K562 (cell line): ENCODE data around the gene TCF3. TPM values are rescaled to one million over a fixed set of nuclear protein-coding genes. Genes with fewer than 3 reads are reported as not detected.

Source experiments
- ATAC-seq: fragments of 200-7000 bp; cut with Tn5 transposase; 3 replicates; pipeline ENCODE4 v1.9.1; 2020; ENCODE audit warnings: moderate library complexity
- BruUV-seq: library from RNA; stranded (reverse); fragments of 400-500 nt; replicated peaks from 2 replicates; lab custom pipeline; 2021; lab: Mats Ljungman, UMichigan
- CTCF ChIA-PET: fragments of 300-600 bp; formaldehyde crosslinking; extraction: SDS; loops from one replicate; lab custom pipeline; 2021; ENCODE audit warnings: low intra/inter-chr PET ratio; lab: Yijun Ruan, JAX
- POLR2A ChIA-PET: fragments of 300-600, 350-650 bp; sonication (Branson Sonifier 250); formaldehyde crosslinking; extraction: SDS; loops from one replicate; lab custom pipeline; 2021; ENCODE audit warnings: antibody characterized with exemption, inconsistent platforms; lab: Yijun Ruan, JAX
- DNase-seq, 4 experiments: peaks; one replicate each; pipeline versions ENCODE4 v3.0.0 to v3.0.0-alpha.2; 2011 to 2018; ENCODE audit warnings: low spot score in 3 of 4, mixed read lengths in 3 of 4; ENCODE audit errors: extremely low read depth in 1 of 4
- FAIRE-seq: peaks from 2 replicates; lab custom pipeline; 2011; peaks lifted over from hg19 to GRCh38; lab: Jason Lieb, UNC
- H2AFZ ChIP-seq: 2 replicates; pipeline ENCODE4 v1.6.0; 2011; ENCODE audit warnings: low read depth, low read length, control low read depth, inconsistent platforms
- H3K27ac ChIP-seq: fragments of 200-600 bp; 3 replicates; pipeline ENCODE4 v1.8.0; 2011; ENCODE audit warnings: low read depth, mild to moderate bottlenecking, control low read depth, inconsistent platforms, low read length, moderate library complexity, mixed read lengths; ENCODE audit errors: extremely low read depth
- H3K27me3 ChIP-seq, 2 experiments: fragments of 300-600 bp in 1 of 2; 2 replicates in 1 of 2; 3 replicates in 1 of 2; pipeline versions ENCODE4 v1.6.0 to v1.8.0; 2011; ENCODE audit warnings: inconsistent platforms in 2 of 2, low read length in 2 of 2, mild to moderate bottlenecking in 1 of 2, mixed read lengths in 1 of 2, moderate library complexity in 1 of 2; ENCODE audit not compliant: control insufficient read depth in 2 of 2, insufficient read depth in 2 of 2
- H3K36me3 ChIP-seq: fragments of 300-600 bp; 3 replicates; pipeline ENCODE4 v1.8.0; 2011; ENCODE audit warnings: mild to moderate bottlenecking, low read length, inconsistent platforms; ENCODE audit not compliant: control insufficient read depth, insufficient read depth
- H3K4me1 ChIP-seq, 2 experiments: fragments of 200-600 bp in 1 of 2; replicated peaks in 1 of 2; 2 replicates in 1 of 2; 3 replicates in 1 of 2; pipeline versions ENCODE4 v1.5.1 to v1.8.0; 2011; ENCODE audit warnings: inconsistent platforms in 2 of 2, low read length in 2 of 2, mild to moderate bottlenecking in 1 of 2, mixed read lengths in 1 of 2, moderate library complexity in 1 of 2; ENCODE audit not compliant: control insufficient read depth in 2 of 2, insufficient read depth in 2 of 2
- H3K4me2 ChIP-seq: 2 replicates; pipeline ENCODE4 v1.6.1; 2011; ENCODE audit warnings: low read length, control low read depth, inconsistent platforms, mixed read lengths; ENCODE audit not compliant: insufficient read depth
- H3K4me3 ChIP-seq: fragments of 200-600 bp; sonication (generic), shearing (Covaris generic); 2 replicates; pipeline ENCODE4 v1.5.1; 2016; ENCODE audit warnings: control low read depth, inconsistent platforms
- H3K79me2 ChIP-seq: fragments of 200-600 bp; 3 replicates; pipeline ENCODE4 v1.8.0; 2011; ENCODE audit warnings: low read length, inconsistent platforms; ENCODE audit not compliant: control insufficient read depth, insufficient read depth
- H3K9ac ChIP-seq, 2 experiments: 2 replicates each; pipeline versions ENCODE4 v1.6.0 to v1.6.1; 2011; ENCODE audit warnings: low read depth in 2 of 2, low read length in 2 of 2, control low read depth in 1 of 2, inconsistent platforms in 1 of 2, mild to moderate bottlenecking in 1 of 2, mixed read lengths in 1 of 2; ENCODE audit not compliant: insufficient read depth in 1 of 2
- H3K9me1 ChIP-seq: one replicate; pipeline ENCODE4 v1.6.0; 2011; ENCODE audit warnings: inconsistent platforms, mild to moderate bottlenecking, low read length, moderate library complexity; ENCODE audit not compliant: control insufficient read depth, insufficient read depth
- H3K9me3 ChIP-seq: replicated peaks from 2 replicates; pipeline ENCODE4 v1.5.1; 2011; ENCODE audit warnings: low read depth, low read length, inconsistent platforms; ENCODE audit not compliant: control insufficient read depth, insufficient read depth
- H4K20me1 ChIP-seq: replicated peaks from 2 replicates; pipeline ENCODE4 v1.6.1; 2011; ENCODE audit warnings: low read length, inconsistent platforms, mixed read lengths; ENCODE audit not compliant: control insufficient read depth, insufficient read depth
- BCOR ChIP-seq: fragments of 450-650 bp; IDR thresholded peaks from 2 replicates; pipeline ENCODE4 v1.6.1; 2016
- CBX3 ChIP-seq, 2 experiments: IDR thresholded peaks; 1 replicate in 1 of 2; 2 replicates in 1 of 2; pipeline ENCODE4 v1.6.1; 2012; ENCODE audit warnings: inconsistent platforms in 2 of 2, low read length in 2 of 2, borderline replicate concordance in 1 of 2, control low read depth in 1 of 2
- ETS2 ChIP-seq: IDR thresholded peaks from 2 replicates; pipeline ENCODE4 v1.6.1; 2016; ENCODE audit warnings: borderline replicate concordance, missing genetic modification characterization, mild to moderate bottlenecking, moderate library complexity, missing compliant biosample characterization; ENCODE audit not compliant: poor library complexity, severe bottlenecking
- HDAC2 ChIP-seq: fragments of 450-650 bp; IDR thresholded peaks from 2 replicates; pipeline ENCODE4 v1.6.1; 2016; ENCODE audit warnings: mild to moderate bottlenecking
- KDM1A ChIP-seq, 2 experiments: fragments of 450-650 bp; IDR thresholded peaks; 2 replicates each; pipeline ENCODE4 v1.6.1; 2016; ENCODE audit warnings: mild to moderate bottlenecking in 2 of 2
- MTA2 ChIP-seq: fragments of 450-650 bp; IDR thresholded peaks from 2 replicates; pipeline ENCODE4 v1.6.1; 2016; ENCODE audit warnings: low read depth
- SMARCA5 ChIP-seq: fragments of 450-650 bp; IDR thresholded peaks from 2 replicates; pipeline ENCODE4 v1.6.1; 2016
- TCF7L2 ChIP-seq: fragments of 150-350 bp; IDR thresholded peaks from 2 replicates; pipeline ENCODE4 v1.6.1; 2016; ENCODE audit warnings: low read depth, mild to moderate bottlenecking, low read length, moderate library complexity
- ZFP36 ChIP-seq: fragments of 150-350 bp; IDR thresholded peaks from 2 replicates; pipeline ENCODE4 v1.6.1; 2018; ENCODE audit warnings: low read length, low read depth; ENCODE audit not compliant: partially characterized antibody
- ZSCAN32 ChIP-seq: fragments of 450-650 bp; formaldehyde crosslinking; IDR thresholded peaks from 2 replicates; pipeline ENCODE4 v1.4.0; 2020; ENCODE audit warnings: mild to moderate bottlenecking, moderate library complexity
- WGBS: fragments of 100-300 bp; shearing (Covaris generic); methylation state at CpG from one replicate; pipeline ENCODE4 v1.1.6; 2016; ENCODE audit warnings: low coverage, mixed read lengths; ENCODE audit not compliant: insufficient coverage; ENCODE audit errors: missing lambda C conversion rate; 5-methylcytosine and 5-hydroxymethylcytosine counted together
- in situ Hi-C: fragments of 300-500 bp; cut with MboI; formaldehyde crosslinking; loops from 4 replicates; pipeline ENCODE4 v1.15.0; 2018; ENCODE audit warnings: inconsistent platforms, mixed read lengths
- intact Hi-C: fragments of 100-400 bp; cut with micrococcal nuclease; formaldehyde crosslinking; loops from 2 replicates; pipeline ENCODE4 v1.14.2; 2022
- polyA plus RNA-seq, 8 experiments: library from polyadenylated mRNA; depleted of rRNA in 4 of 8; stranded (reverse) in 5 of 8; unstranded in 3 of 8; fragments of >200 nt; fragmentation: Nextera tagmentation in 2 of 8; fragmentation: Illumina TruSeq in 1 of 8; extraction: Ambion mirVana in 2 of 8; extraction: Trizol in 1 of 8; gene quantifications; 2 replicates each; pipeline versions ENCODE4 v1.2.1 to v1.2.3, GENCODE V29; 2011 to 2014; ENCODE audit warnings: inconsistent platforms in 1 of 8, missing spikeins in 1 of 8
- total RNA-seq, 7 experiments: library from RNA; depleted of rRNA in 6 of 7; stranded (reverse); fragments of >200 nt in 6 of 7; fragmentation: Illumina TruSeq in 2 of 7; extraction: Trizol in 2 of 7; gene quantifications; 2 replicates each; pipeline versions ENCODE4 v1.2.1 to v1.2.3, GENCODE V29; 2011 to 2021; ENCODE audit warnings: low replicate concordance in 1 of 7

Gene TCF3
- total and polyA plus RNA-seq, 9 of the 15 experiments (the other 6 are each of a cell fraction or from before 2014, with no cell fraction given) = 5.6 to 259 (median 84.0) TPM

GRCh38 chr19:1659084-1659427 is 6.6 kb upstream of the TCF3 start:
- Histone ChIP-seq H3K27ac (no peak overlapping the region), H3K9me3 (no peaks in the 10 kb centered on the region), H3K27me3 (no peaks in the 10 kb centered on the region), H3K4me2 (no peak overlapping the region), H3K4me1 (peaks cover 12 to 51% of the 10 kb centered on the region in 2 experiments), H3K4me3 (no peak overlapping the region), H2AFZ (no peak overlapping the region), H4K20me1 (no peaks in the 10 kb centered on the region), H3K79me2 (no peaks in the 10 kb centered on the region), H3K36me3 (no peaks in the 10 kb centered on the region), H3K9ac (peak overlapping the region in 1 of 2 experiments; percentile 29; a peak in 1 of 4 replicates), H3K9me1 (no peaks in the 10 kb centered on the region)
- ATAC-seq = no peak
- ChIA-PET POLR2A (no interaction called here), CTCF (no interaction called here)
- in situ Hi-C loops (loop anchor here (5.0 kb wide), 1 partner anchor 112 kb away; no protein-coding TSS in a partner anchor), intact Hi-C loops (no loop called here)
- BruUV-seq = no TSS peak
- peak; percentile 87 for TF ChIP-seq SMARCA5
- no peak for TF ChIP-seq TCF7L2
- TF ChIP-seq ETS2 = no peak
- peak; percentile 96 for TF ChIP-seq ZFP36
- no peak for TF ChIP-seq CBX3 (IDR thresholded peaks at IDR 0.05; ENCODE audit: borderline replicate concordance in 1 of 2, low read length in 2 of 2)
- TF ChIP-seq MTA2 = no peak
- peak; percentile 52; the same call in 1 of the 2 replicates for TF ChIP-seq HDAC2
- peak; percentile 57 to 74; a peak in 3 of 4 replicates for TF ChIP-seq KDM1A (IDR thresholded peaks at IDR 0.05)
- no peak for TF ChIP-seq ZSCAN32 (CRISPR knock-in tag)
- peak; percentile 96 for TF ChIP-seq BCOR
- 42% methylated on average over 2 of the region's 4 CpGs for WGBS
- FAIRE-seq = no peak
- no peak for DNase-seq
